A673 (cell line): ENCODE results near the gene OGA. TPM values are rescaled to one million over a fixed set of nuclear protein-coding genes. Genes with fewer than 3 reads are reported as not detected.

Source experiments
- BruUV-seq: library from RNA; stranded (reverse); fragments of 400-500 nt; replicated peaks from 2 replicates; lab custom pipeline; 2021; lab: Mats Ljungman, UMichigan
- CTCF ChIA-PET: fragments of 300-600 bp; sonication (Branson Sonifier 250); formaldehyde crosslinking; loops from one replicate; lab custom pipeline; 2022; ENCODE audit warnings: antibody characterized with exemption; lab: Charles Lee
- POLR2A ChIA-PET: fragments of 300-600 bp; sonication (Branson Sonifier 250); formaldehyde crosslinking; loops from one replicate; lab custom pipeline; 2022; ENCODE audit warnings: antibody characterized with exemption; ENCODE audit not compliant: low non-redundant PET; lab: Charles Lee
- DNase-seq: peaks from one replicate; pipeline ENCODE4 v3.0.0-alpha.2; 2015; ENCODE audit warnings: low spot score
- H3K27ac ChIP-seq: fragments of 200-600 bp; sonication (generic); 2 replicates; pipeline ENCODE4 v1.5.1; 2016; ENCODE audit warnings: mixed run types, low read depth, mild to moderate bottlenecking, mixed read lengths, antibody characterized with exemption, low read length; ENCODE audit not compliant: poor library complexity, severe bottlenecking
- H3K27me3 ChIP-seq: fragments of 200-600 bp; sonication (generic); replicated peaks from 2 replicates; pipeline ENCODE4 v1.6.1; 2017; ENCODE audit warnings: mixed run types, low read depth, mild to moderate bottlenecking, mixed read lengths, antibody characterized with exemption, low read length; ENCODE audit not compliant: insufficient read depth, poor library complexity
- H3K36me3 ChIP-seq: fragments of 200-600 bp; sonication (generic); 2 replicates; pipeline ENCODE4 v1.6.1; 2016; ENCODE audit warnings: mixed run types, mild to moderate bottlenecking, mixed read lengths, antibody characterized with exemption, low read length; ENCODE audit not compliant: insufficient read depth, poor library complexity, severe bottlenecking
- H3K4me1 ChIP-seq: fragments of 200-600 bp; sonication (generic); 2 replicates; pipeline ENCODE4 v1.6.1; 2017; ENCODE audit warnings: mixed run types, mild to moderate bottlenecking, mixed read lengths, antibody characterized with exemption, low read length; ENCODE audit not compliant: insufficient read depth, poor library complexity, severe bottlenecking
- H3K4me3 ChIP-seq: fragments of 200-600 bp; sonication (generic); 2 replicates; pipeline ENCODE4 v1.5.1; 2016; ENCODE audit warnings: low read depth, mixed run types, mild to moderate bottlenecking, mixed read lengths, low read length; ENCODE audit not compliant: poor library complexity, severe bottlenecking
- H3K9me3 ChIP-seq: fragments of 200-600 bp; sonication (generic); 2 replicates; pipeline ENCODE4 v1.6.1; 2016; ENCODE audit warnings: mixed run types, low read depth, mild to moderate bottlenecking, mixed read lengths, antibody characterized with exemption, low read length; ENCODE audit not compliant: poor library complexity, severe bottlenecking
- EZH2 ChIP-seq: fragments of 200-600 bp; sonication (generic); IDR thresholded peaks from 2 replicates; pipeline ENCODE4 v1.6.1; 2017; ENCODE audit warnings: borderline replicate concordance, low read depth, mild to moderate bottlenecking, mixed read lengths, antibody characterized with exemption, low read length; ENCODE audit not compliant: poor library complexity, severe bottlenecking
- intact Hi-C: fragments of 100-400 bp; cut with micrococcal nuclease; formaldehyde crosslinking; loops from one replicate; pipeline ENCODE4 v1.10.0; 2022; ENCODE audit not compliant: unreplicated experiment
- total RNA-seq: library from RNA; stranded (reverse); gene quantifications from 2 replicates; pipeline ENCODE4 v1.2.3, GENCODE V29; 2021
- TF ChIP-seq, protein P1 (sequence below): fragments of 300-800, 200-600 bp; sonication (generic); conservative IDR thresholded peaks from 2 replicates; pipeline ENCODE4 v1.5.1; 2017; ENCODE audit warnings: low read depth, mild to moderate bottlenecking, antibody characterized with exemption, low read length, moderate library complexity, mixed read lengths

The OGA gene
- total RNA-seq, 1 experiment from 2014 or later, result 109 TPM

DNA sequence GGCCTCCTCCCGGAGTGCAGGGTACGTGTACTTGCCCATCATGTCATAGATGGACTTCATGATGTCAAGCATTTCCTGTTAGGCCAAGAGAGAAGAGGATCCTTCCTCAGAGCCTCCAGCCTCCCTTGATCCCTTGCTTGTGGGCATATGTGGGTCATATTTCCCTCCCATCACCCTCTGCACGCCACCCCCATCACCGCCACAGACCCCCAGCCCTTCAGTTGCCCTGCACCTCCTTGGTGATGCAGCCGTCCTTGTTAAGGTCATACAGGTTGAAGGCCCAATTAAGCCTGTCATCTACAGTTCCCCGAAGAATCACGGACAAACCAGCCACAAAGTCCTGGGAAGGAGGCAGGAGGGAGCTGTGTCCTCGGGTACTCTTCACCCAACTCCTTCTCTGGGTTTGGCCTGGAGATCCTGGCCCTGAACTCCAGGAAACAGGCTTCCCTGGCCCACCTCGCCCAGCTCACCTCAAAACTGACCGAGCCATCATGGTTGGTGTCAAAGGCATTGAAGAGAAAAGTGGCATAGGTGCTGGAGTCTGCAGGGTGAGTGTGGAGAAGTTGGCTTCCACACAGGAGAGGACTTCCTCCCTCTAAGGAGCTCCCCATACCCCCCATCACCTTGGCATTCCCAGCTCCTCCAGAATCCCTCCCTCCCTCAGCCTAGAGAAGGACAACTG is 9.8 kb upstream of the OGA start:
- intact Hi-C loops, result no loop called here
- Histone ChIP-seq H3K27ac (no peak overlapping the region), H3K4me1 (peaks cover 10% of the 10 kb centered on the region), H3K27me3 (no peaks in the 10 kb centered on the region), H3K9me3 (no peaks in the 10 kb centered on the region), H3K4me3 (no peak overlapping the region), H3K36me3 (no peaks in the 10 kb centered on the region)
- BruUV-seq, result no TSS peak
- DNase-seq, result no peak
- ChIA-PET POLR2A (no interaction called here), CTCF (interaction anchor here (1.0 kb wide), 1 partner anchor 7 kb away, joined by 4 read pairs; no protein-coding TSS in a partner anchor)
- TF ChIP-seq EZH2, result no peak
- TF ChIP-seq, protein P1, sequence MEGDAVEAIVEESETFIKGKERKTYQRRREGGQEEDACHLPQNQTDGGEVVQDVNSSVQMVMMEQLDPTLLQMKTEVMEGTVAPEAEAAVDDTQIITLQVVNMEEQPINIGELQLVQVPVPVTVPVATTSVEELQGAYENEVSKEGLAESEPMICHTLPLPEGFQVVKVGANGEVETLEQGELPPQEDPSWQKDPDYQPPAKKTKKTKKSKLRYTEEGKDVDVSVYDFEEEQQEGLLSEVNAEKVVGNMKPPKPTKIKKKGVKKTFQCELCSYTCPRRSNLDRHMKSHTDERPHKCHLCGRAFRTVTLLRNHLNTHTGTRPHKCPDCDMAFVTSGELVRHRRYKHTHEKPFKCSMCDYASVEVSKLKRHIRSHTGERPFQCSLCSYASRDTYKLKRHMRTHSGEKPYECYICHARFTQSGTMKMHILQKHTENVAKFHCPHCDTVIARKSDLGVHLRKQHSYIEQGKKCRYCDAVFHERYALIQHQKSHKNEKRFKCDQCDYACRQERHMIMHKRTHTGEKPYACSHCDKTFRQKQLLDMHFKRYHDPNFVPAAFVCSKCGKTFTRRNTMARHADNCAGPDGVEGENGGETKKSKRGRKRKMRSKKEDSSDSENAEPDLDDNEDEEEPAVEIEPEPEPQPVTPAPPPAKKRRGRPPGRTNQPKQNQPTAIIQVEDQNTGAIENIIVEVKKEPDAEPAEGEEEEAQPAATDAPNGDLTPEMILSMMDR, result no peak

DNA sequence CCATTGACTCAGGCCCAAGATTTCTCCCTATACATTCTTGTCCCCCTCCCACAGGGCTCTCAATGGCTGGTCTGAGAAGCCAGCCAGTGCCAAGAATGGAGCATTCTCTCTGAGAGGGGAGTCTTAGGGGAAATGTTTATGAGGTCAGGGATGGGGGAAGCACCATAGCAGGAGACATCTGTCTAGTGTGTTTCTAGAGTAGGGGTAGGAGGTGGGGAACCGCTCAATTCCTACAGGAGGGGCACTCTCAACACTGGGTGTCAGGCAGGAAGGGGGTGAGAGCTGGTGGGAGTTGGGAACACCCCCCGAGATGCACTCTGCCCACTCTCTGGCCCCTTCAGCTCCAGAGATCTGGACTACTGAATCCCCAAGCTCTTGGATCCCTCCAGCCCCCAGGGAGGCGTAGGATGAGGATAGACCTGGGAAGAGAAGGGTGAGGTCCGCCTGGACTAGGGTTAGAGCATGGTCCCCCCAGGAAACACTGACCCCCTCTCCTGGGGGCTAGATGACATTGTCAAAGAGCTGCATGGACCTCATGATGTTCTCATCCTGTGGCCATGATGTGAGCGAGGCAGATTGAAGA is 8.7 kb upstream of the OGA start:
- Histone ChIP-seq H3K27me3 (no peaks in the 10 kb centered on the region), H3K27ac (no peak overlapping the region), H3K36me3 (no peaks in the 10 kb centered on the region), H3K4me3 (no peak overlapping the region), H3K9me3 (no peaks in the 10 kb centered on the region), H3K4me1 (peaks cover 10% of the 10 kb centered on the region)
- ChIA-PET CTCF (interaction anchor here (1.0 kb wide), 1 partner anchor 8 kb away, joined by 4 read pairs; no protein-coding TSS in a partner anchor), POLR2A (no interaction called here)
- BruUV-seq, result no TSS peak
- TF ChIP-seq, protein P1, result no peak
- no peak for TF ChIP-seq EZH2
- DNase-seq, result no peak
- intact Hi-C loops, result no loop called here

DNA sequence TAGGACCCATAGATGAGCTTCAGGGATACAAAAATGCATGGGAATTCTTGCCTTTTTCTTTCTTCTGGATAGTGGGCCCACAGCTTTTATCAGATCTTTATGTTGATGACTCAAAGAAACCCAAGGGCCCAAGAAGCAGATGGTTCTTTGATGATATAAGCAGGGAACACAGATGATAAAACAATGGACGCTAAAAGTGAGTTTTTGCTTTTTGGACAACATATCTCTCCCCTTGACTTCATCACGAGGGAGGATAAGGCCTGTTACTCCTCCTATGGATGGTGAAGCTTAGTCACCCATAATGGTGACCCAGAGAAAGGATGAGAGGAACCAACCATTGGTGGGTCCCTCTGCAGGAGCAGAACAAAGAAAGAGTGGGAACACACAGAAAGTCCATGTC is 6.5 kb upstream of the OGA start:
- H3K27me3 ChIP-seq, result no peaks in the 10 kb centered on the region
- H3K4me1 ChIP-seq, result peaks cover under 1% of the 10 kb centered on the region
- no peak for TF ChIP-seq EZH2
- TF ChIP-seq, protein P1, result no peak
- DNase-seq, result no peak
- intact Hi-C loops, result no loop called here
- ChIA-PET CTCF (no interaction called here), POLR2A (no interaction called here)
- no peak overlapping the region for H3K27ac ChIP-seq
- no peak overlapping the region for H3K4me3 ChIP-seq
- BruUV-seq, result no TSS peak
- H3K36me3 ChIP-seq, result no peaks in the 10 kb centered on the region
- H3K9me3 ChIP-seq, result no peaks in the 10 kb centered on the region
